SK-N-SH treated with all-trans-retinoic acid at 6 μM for 48 hours (cell line): ENCODE measurements around the gene OR8J1.

ENCODE experiments used
- ATAC-seq: fragments of 200-7000 bp; cut with Tn5 transposase; 3 replicates; pipeline ENCODE4 v1.9.1; 2020; ENCODE audit warnings: mild to moderate bottlenecking, moderate library complexity
- ARNTL ChIP-seq: fragments of 450-650 bp; formaldehyde crosslinking; IDR thresholded peaks from 2 replicates; pipeline ENCODE4 v1.5.0; 2020; ENCODE audit warnings: low read depth, mild to moderate bottlenecking, moderate library complexity, borderline replicate concordance
- BACH2 ChIP-seq: fragments of 250-450 bp; sonication (Bioruptor Pico); IDR thresholded peaks from 2 replicates; pipeline ENCODE4 v1.9.0; 2021; ENCODE audit warnings: mild to moderate bottlenecking, borderline replicate concordance
- CSDC2 ChIP-seq: fragments of 250-450 bp; sonication (Bioruptor Pico); IDR thresholded peaks from 2 replicates; pipeline ENCODE4 v1.5.0; 2020; ENCODE audit warnings: mild to moderate bottlenecking, moderate library complexity
- CSRNP3 ChIP-seq: fragments of 250-450 bp; sonication (Bioruptor Pico); IDR thresholded peaks from 2 replicates; pipeline ENCODE4 v1.5.1; 2021; ENCODE audit warnings: mild to moderate bottlenecking, moderate library complexity
- ESRRG ChIP-seq: fragments of 250-450 bp; sonication (Bioruptor Pico); IDR thresholded peaks from 2 replicates; pipeline ENCODE4 v1.6.1; 2021; ENCODE audit warnings: mild to moderate bottlenecking
- GLIS3 ChIP-seq: fragments of 250-450 bp; sonication (Bioruptor Pico); IDR thresholded peaks from 2 replicates; pipeline ENCODE4 v1.5.0; 2020; ENCODE audit warnings: mild to moderate bottlenecking, moderate library complexity
- OSR1 ChIP-seq: fragments of 250-450 bp; sonication (Bioruptor Pico); IDR thresholded peaks from 2 replicates; pipeline ENCODE4 v1.8.0; 2022; ENCODE audit warnings: moderate library complexity, mild to moderate bottlenecking, inconsistent platforms
- PATZ1 ChIP-seq: fragments of 250-450 bp; sonication (Bioruptor Pico); IDR thresholded peaks from 2 replicates; pipeline ENCODE4 v1.8.0; 2020; ENCODE audit warnings: mild to moderate bottlenecking, moderate library complexity, borderline replicate concordance
- POU6F1 ChIP-seq: fragments of 250-450 bp; sonication (Bioruptor Pico); IDR thresholded peaks from 2 replicates; pipeline ENCODE4 v1.8.0; 2021; ENCODE audit warnings: low read depth, mild to moderate bottlenecking, moderate library complexity, borderline replicate concordance
- PPARA ChIP-seq: fragments of 250-450 bp; sonication (Bioruptor Pico); IDR thresholded peaks from 2 replicates; pipeline ENCODE4 v1.5.0; 2020; ENCODE audit warnings: mild to moderate bottlenecking, borderline replicate concordance
- RARB ChIP-seq: fragments of 250-450 bp; sonication (Bioruptor Pico); IDR thresholded peaks from 2 replicates; pipeline ENCODE4 v1.8.0; 2021; ENCODE audit warnings: mild to moderate bottlenecking, moderate library complexity
- SNAI2 ChIP-seq: fragments of 250-450 bp; sonication (Bioruptor Pico); IDR thresholded peaks from 2 replicates; pipeline ENCODE4 v1.5.0; 2020; ENCODE audit warnings: mild to moderate bottlenecking, moderate library complexity
- TCF4 ChIP-seq: fragments of 250-450 bp; sonication (Bioruptor Pico); IDR thresholded peaks from 2 replicates; pipeline ENCODE4 v1.8.0; 2021; ENCODE audit warnings: mild to moderate bottlenecking, moderate library complexity, borderline replicate concordance
- TOX ChIP-seq: fragments of 250-450 bp; sonication (Bioruptor Pico); IDR thresholded peaks from 2 replicates; pipeline ENCODE4 v1.8.0; 2021; ENCODE audit warnings: mild to moderate bottlenecking, moderate library complexity, borderline replicate concordance
- TSHZ2 ChIP-seq: fragments of 250-450 bp; sonication (Bioruptor Pico); IDR thresholded peaks from 2 replicates; pipeline ENCODE4 v1.5.0; 2020; ENCODE audit warnings: mild to moderate bottlenecking, moderate library complexity
- ZFP3 ChIP-seq: fragments of 250-450 bp; sonication (Bioruptor Pico); IDR thresholded peaks from 2 replicates; pipeline ENCODE4 v1.5.0; 2020; ENCODE audit warnings: mild to moderate bottlenecking, moderate library complexity
- ZFP30 ChIP-seq: fragments of 450-650 bp; formaldehyde crosslinking; IDR thresholded peaks from 2 replicates; pipeline ENCODE4 v1.5.0; 2022; ENCODE audit warnings: mild to moderate bottlenecking, moderate library complexity
- ZNF565 ChIP-seq: fragments of 450-650 bp; formaldehyde crosslinking; conservative IDR thresholded peaks from 2 replicates; pipeline ENCODE4 v1.5.0; 2020; ENCODE audit warnings: low read depth, mild to moderate bottlenecking, moderate library complexity
- ZNF70 ChIP-seq: fragments of 450-650 bp; formaldehyde crosslinking; IDR thresholded peaks from 2 replicates; pipeline ENCODE4 v1.5.0; 2020; ENCODE audit warnings: mild to moderate bottlenecking, moderate library complexity

Gene OR8J1

GRCh38 chr11:56307836-56308235, 46.3 kb upstream of the OR8J1 start (continued):
- TF ChIP-seq CSRNP3 (CRISPR knock-in tag) (no peak), SNAI2 (no peak)
- TF ChIP-seq, all 23 proteins: peak for 0

GRCh38 chr11:56314844-56315243, 39.2 kb upstream of the OR8J1 start, which contains the start of gene OR8K3:
Gene OR8K3 (plus strand): TSS chr11:56315144. CDS start chr11:56318307, 3,163 bp downstream.
- no peak for ATAC-seq
- TF ChIP-seq RARB (CRISPR knock-in tag): no peak
- no peak for TF ChIP-seq OSR1 (CRISPR knock-in tag)
- no peak for TF ChIP-seq BACH2 (CRISPR knock-in tag)
- TF ChIP-seq ZNF565: no peak
- no peak for TF ChIP-seq POU6F1 (CRISPR knock-in tag)
- TF ChIP-seq CSRNP3 (CRISPR knock-in tag): no peak
- TF ChIP-seq PATZ1 (CRISPR knock-in tag): no peak
- no peak for TF ChIP-seq SNAI2
- TF ChIP-seq PPARA (CRISPR knock-in tag): no peak
- TF ChIP-seq CSDC2: no peak
- TF ChIP-seq ZFP3: no peak
- TF ChIP-seq TCF4 (CRISPR knock-in tag): no peak
- no peak for TF ChIP-seq ZNF70
- no peak for TF ChIP-seq TOX (CRISPR knock-in tag)
- no peak for TF ChIP-seq ZFP30 (CRISPR knock-in tag)
- TF ChIP-seq TSHZ2: no peak
- TF ChIP-seq ARNTL (CRISPR knock-in tag): no peak
- no peak for TF ChIP-seq GLIS3

- no peak for TF ChIP-seq ESRRG (CRISPR knock-in tag)
- TF ChIP-seq ZFP30 (CRISPR knock-in tag): no peak
- TF ChIP-seq TSHZ2: no peak
- peak; percentile 85 for ATAC-seq
Observed at GRCh38 chr11:56331861-56332491, 22.1 kb upstream of the OR8J1 start.
